ENCODE results near the gene ACVR1B.

- no peak for TF ChIP-seq CTCF (IDR thresholded peaks at IDR 0.05)
- TF ChIP-seq POLR2A (IDR thresholded peaks at IDR 0.05) = no peak
These were observed 26.0 kb upstream of the ACVR1B start for GRCh38 chr12:51925346-51926063.

All from Peyer's patch (tissue), 4 donors.